Loucy (cell line): ENCODE measurements around the gene UCK2.

Source experiments
- EZH2phosphoT487 ChIP-seq: fragments of 200-600 bp; IDR thresholded peaks from 2 replicates; pipeline ENCODE4 v1.6.1; 2018; ENCODE audit warnings: antibody characterized with exemption, mild to moderate bottlenecking, moderate library complexity, borderline replicate concordance
- TF ChIP-seq, protein P1 (sequence below): fragments of 200-600 bp; sonication (generic); conservative IDR thresholded peaks from 2 replicates; pipeline ENCODE4 v1.5.1; 2014; ENCODE audit warnings: mild to moderate bottlenecking, antibody characterized with exemption, low read length

- TF ChIP-seq, protein P1, sequence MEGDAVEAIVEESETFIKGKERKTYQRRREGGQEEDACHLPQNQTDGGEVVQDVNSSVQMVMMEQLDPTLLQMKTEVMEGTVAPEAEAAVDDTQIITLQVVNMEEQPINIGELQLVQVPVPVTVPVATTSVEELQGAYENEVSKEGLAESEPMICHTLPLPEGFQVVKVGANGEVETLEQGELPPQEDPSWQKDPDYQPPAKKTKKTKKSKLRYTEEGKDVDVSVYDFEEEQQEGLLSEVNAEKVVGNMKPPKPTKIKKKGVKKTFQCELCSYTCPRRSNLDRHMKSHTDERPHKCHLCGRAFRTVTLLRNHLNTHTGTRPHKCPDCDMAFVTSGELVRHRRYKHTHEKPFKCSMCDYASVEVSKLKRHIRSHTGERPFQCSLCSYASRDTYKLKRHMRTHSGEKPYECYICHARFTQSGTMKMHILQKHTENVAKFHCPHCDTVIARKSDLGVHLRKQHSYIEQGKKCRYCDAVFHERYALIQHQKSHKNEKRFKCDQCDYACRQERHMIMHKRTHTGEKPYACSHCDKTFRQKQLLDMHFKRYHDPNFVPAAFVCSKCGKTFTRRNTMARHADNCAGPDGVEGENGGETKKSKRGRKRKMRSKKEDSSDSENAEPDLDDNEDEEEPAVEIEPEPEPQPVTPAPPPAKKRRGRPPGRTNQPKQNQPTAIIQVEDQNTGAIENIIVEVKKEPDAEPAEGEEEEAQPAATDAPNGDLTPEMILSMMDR: no peak; the same call in 1 of the 2 replicates
- TF ChIP-seq EZH2phosphoT487: no peak
Observed at GRCh38 chr1:165828103-165828668, 772 bp downstream of the UCK2 start.
